Right forelimb (tissue), 1 donor: Measurements from ENCODE around the gene LAMC2.
"Not testable (repeated sequence)": the region's sequence is repeated elsewhere in the genome, so short reads cannot be mapped to it uniquely, and the experiment has no call there.

Experiments used
- DNase-seq: peaks from one replicate; pipeline ENCODE4 v3.0.0-alpha.2; 2018

LAMC2 gene

DNA sequence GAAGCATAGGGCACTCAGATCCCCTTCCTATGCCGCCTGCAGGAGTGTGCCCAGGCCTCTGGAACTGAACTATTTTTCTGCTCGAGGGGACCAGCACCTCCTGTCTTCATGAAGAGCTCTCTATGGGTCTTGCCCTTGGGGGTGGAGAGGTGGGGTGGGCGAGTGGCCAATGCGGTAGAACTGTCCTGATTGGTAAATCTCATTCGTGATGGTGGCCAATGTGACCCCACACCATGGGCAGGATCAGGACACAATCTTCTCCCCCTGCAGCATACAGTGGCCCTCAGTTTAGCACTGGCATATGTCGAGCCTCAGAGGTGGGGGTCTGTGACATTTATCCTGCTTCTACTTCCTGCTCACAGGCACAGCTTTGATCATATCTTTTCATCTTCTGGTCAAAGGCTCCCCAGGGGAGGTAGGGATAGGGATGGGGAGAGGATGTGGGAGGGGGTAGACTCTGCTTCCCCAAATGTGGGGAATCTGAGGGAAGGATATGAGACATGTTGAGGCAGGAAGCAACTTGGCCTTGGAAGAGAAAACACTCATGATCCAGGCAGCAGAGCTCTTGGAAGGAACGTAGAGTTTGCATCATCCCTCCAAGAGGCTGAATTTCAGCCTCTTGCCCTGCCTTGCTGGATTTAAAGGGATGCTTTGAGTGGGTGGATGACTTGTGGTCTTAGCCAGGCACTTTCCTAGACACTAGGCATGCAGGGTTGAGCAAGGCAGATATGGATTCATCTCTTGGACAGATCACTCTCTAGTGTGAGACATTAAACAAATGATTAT lies 81.8 kb downstream of the LAMC2 start:
- no peak for DNase-seq

- no peak for DNase-seq
Measured at GRCh38 chr1:183270541-183271141, 84.6 kb downstream of the LAMC2 start.

GRCh38 chr1:183272390-183272848 lies 86.4 kb downstream of the LAMC2 start:
- no peak for DNase-seq

- DNase-seq = no peak
Measured at GRCh38 chr1:183273300-183273699, 87.2 kb downstream of the LAMC2 start.

GRCh38 chr1:183273984-183274383 lies 87.9 kb downstream of the LAMC2 start:
- DNase-seq = not testable (repeated sequence)

DNA sequence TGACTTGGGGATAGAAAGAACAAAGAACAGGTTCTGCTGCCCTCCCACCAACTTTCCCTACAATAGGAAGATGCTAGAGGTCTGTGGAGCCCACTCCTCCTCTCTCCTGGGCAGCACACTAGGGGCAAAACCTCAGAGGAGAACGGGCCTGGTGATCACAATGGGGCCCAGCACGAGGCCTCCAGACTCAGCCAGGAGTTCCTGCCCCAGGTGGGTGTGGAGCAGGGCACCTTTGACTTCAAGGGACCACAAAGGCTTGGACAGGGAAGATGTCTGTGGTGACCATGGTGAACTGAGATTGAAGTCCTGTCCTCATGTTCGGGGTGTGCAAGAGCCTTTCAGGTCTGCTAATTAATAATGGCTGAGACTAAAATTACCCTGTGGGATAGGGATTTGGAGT lies 88.8 kb downstream of the LAMC2 start:
- no peak for DNase-seq

DNA sequence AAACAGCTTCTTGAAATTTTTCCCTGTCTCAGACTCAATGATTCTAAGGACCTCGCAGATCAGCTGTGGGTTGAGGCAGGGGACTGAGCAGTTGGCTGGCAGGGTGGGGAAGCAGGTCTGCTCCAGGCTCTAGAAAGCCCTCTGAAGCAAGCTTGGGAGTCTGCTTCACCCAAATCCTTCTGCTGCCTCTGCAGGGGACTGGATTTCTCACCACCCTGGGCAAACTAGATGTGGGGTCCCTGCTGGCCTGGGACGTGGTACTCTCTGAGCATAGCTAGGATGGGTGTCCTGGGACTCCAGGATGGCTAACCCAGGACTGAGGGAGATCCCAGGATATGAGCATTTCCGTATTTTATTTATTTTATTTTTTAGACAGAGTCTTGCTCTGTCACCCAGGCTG lies 89.3 kb downstream of the LAMC2 start:
- no peak for DNase-seq

DNA sequence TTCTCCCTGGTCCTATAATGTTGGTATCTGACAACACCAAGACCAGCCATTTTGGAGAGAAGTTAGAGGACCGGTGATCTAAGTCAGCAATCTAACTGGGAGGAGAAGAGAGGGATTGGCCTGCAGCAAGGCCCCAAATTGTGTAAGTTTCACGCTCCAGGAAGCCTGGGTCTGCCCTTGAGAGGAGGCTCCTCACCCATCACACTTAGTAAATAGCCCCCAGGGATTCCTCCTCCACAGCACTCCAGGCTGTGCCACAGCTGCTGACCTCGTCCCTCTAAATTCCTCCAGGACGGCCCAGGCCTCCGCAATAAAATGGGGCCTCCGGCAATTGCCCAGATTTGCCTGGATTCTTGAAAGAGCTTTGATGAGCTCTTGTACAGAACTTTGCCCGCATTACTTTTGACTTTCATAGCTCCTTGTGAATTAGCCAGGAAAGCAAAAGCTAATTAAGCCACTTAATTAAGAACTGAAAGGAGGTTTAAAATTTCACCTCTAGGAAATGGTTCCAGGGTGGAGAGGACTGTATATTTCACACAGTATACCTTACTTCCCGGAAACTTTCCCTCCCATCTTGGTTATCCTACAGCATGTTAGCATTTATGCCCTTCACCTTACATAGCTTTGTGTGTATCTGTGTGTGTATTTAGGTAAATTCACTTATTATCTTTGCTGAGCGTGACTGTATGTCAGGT lies 90.5 kb downstream of the LAMC2 start:
- no peak for DNase-seq

DNA sequence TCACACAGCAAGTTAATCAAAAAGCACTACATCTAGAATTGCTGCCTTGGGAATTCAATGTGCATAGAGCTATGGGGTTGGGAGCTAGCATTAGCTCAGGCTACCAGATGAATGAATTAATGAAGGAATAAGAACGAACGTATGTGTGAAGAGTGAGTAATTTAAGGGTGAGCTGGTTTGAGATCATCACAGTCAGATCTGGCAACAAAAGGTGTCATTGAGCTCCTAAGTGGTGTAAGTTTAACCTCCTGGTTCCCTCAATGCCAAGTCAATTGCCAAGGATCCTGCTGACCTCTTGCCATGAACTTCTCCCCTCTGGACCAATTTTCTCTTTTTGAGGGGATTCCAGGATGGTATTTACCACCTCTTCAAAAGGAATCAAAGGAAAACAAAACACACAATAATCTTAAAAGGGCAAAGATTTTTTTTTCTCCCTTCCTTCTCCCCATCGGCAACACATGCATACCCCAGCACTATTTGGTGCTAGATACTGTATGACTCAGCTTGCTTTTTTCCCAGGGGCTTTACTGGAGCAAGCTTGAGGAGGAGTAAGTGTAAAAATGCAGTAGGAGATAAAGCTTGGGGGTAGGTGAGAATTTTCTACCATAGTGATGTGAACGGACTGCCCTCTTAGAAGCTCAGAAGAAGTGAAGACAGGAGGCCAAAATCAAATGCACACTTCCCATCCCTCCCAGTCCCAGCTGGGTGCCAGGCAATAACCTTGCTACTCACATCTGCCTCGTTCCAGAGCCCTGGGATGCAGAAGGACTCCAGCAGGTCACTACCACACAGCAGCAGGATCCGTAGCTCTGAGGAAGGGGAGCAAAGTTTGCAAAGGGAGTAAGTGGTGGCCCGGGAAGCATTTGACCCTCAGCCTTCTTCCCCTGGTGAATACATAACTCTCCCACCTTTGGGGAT lies 92.0 kb downstream of the LAMC2 start:
- DNase-seq = no peak

DNA sequence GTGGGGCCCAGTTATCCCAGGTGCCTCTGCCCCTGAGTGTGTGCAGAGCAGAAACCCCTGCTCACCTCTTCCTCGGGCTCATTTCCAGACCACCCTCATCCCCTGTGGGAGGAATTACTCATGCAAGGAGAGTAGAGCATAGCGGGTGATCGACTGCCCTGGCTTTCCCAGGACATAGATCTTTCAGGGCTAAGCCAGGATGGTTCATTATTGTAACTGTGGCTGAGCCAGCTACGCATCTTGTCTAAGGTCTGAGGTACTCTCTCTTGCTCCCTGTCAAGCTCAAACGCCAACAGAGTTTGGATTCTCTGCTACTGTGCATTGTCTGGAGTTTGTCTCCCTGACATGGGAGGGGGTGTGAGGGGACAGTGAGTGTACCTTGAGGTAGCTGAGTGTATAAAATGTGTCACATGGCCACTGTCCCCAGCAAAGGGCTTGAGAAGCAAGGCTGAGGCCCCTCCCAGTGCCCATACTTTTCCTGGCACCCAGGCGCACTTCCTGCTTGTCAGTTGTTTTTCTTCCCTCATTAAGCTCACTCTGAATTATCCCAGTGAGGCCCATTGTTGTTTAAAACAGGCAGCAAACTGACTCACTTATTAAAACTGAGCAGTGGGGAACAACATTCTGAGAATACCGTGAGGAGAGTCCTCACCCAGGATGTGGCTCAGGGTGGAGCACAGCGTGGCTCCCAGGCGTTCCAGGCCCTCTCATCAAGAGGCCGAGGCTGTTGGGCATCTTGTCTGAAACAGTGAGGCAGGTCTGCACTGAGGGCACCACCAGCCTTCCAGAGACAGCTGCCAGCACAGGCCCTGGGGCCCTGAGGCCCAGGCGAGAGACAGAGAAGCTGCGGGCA lies 92.9 kb downstream of the LAMC2 start:
- DNase-seq = no peak

DNA sequence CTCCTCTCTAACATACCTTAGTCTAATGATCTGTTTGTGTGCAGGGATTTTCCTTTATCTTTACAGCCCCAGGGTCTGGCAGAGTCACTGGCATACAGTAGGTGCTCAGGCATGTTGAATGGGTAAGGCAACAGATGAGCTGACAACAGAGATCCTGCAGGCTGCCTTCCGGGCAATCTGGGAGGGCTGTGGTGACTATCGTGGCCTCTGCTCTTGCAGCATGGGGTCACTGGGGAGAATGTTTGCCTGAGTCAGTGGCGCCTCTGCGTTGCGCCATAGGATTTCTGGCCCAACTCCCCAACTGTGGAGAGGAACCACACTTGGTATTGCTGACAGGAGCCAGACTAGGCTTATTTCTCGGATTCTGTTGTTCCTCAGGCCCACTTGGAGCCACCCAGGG lies 93.8 kb downstream of the LAMC2 start:
- no peak for DNase-seq

DNA sequence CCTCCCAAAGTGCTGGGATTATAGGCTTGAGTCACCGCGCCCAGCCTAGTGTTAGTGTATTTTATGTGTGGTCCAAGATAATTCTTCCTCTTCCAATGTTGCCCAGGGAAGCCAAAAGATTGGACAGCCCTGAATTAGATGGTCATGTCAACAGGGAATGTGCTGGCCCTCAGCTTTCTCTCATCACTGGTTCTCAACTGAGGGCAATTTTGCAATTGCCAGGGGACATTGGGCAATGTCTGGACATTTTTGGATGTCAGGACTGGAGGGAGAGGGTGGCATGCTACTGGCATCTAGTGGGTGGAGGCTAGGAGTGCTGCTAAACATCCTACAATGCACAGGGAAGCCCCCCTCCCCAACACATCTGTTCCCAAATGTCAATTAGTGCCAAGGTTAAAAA lies 95.0 kb downstream of the LAMC2 start:
- no peak for DNase-seq

DNA sequence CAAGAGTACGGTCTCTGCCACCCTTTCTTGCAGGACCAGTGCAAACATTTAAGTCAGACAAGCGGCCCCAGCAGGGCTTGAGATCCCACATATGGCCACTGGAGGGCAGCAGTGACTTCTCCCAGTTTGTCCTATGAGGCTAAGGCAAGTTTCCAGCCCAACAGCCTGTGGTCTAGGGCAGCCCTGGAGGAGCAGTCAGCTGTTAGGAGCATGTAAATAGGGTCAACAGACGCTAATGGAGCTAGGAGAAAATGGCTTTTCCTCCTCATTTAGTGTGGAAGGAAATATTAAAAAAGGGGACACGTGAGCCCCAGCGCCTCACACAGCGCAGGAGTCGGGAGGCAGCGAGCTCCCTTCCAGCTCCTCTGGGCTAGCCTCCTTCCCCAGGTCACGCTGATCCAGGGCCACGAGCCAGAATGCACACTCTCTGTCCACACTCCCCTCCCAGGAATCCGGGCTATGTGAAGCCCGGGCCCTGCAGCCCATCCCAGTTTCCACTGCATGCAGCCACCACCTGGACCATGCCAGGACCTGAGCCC lies 95.6 kb downstream of the LAMC2 start:
- DNase-seq = peak; percentile 94

DNA sequence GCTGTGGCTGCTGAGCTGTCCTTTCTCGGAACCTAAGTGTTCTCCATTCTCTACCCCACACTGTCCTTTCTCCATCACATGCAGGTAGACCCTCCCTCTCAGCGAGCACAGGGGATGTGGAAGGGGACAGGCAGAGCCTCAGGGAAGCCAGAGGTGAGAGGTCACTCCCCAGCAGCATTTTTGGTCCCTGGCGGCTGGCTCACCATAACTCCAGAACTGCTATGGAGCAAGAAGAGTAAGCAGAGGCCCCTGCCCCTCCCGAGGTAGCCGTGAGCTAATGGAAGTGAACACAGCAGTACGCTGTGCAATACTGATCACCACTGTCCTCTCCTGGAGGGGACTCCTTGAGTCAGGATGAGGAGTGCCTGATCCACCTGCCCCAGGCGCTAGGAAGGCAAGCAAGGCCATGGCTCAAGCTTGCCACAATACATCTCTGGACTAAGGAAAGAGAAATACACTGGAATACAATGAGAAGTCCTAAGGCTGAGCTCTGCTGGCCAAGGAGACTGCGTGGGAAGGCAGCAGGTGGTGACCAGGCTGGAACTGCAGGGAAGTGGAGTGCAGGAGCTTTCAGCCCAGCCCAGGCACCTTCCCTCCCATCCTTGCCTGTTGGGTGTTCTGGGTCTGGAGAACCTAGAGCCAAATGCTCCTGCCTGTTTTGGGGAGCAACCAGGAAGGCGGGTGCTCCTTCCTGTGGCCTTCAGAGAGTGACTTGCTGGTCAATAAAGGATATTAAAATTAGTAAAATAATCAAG lies 96.2 kb downstream of the LAMC2 start:
- DNase-seq = no peak

DNA sequence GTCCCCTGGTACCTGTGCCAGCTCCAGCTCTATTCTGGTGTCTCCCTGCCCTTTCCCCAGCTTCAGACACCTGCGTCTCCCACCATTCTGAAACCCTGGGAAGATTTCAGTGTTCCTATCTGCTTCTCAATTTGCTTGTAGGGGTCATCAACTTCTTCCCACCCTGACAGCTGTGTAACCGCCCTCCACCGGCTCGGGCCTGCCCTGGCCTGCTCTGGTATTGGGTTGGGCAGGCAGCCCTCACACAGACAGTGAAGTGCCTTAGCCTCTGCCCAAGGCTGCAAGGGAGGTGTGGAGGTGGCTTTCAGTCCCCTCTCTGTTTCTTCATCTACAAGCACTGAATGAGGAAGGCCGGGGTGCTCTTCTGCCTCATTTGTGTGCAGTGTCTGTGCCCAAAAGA lies 97.2 kb downstream of the LAMC2 start:
- no peak for DNase-seq

DNA sequence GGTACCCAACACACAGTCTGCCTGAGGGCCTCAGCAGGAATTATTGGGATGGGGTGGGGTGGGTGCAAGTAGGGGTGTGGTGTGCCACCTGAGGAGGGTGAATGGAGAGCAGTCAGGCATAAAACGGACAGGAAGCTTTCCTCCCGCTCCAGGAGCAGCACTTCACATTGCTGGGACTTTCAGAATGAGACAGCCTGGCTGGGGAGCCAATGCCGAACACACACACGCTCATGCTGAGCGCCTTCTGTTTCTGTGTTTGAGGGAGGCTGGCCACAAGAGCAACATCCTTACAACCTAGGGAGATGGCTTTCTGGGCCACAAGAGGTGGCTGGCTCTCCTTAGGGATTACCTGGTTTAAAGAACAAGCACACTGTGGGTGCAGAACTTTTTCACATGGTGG lies 98.0 kb downstream of the LAMC2 start:
- no peak for DNase-seq

DNA sequence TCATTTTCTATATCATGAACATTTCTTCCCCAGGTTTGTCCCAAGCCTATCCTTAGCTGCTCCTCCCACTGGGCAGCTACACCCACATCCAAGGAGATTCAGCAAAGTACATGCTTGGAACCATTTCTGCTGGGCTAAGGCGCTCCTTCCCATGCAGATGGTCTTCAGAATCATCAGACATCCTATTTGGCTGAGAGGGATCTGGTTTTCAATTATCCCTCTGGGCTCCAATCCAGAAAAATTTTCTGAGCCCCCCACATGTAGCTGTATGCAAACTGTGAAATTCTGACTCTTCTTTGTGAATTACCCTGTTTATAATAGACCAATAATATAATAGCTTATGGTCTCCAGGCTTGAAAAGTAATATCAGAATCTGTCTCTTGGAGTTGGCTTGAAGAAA lies 99.2 kb downstream of the LAMC2 start:
- DNase-seq = no peak

- no peak for DNase-seq
Measured at GRCh38 chr1:183285746-183286145, 99.7 kb downstream of the LAMC2 start.

DNA sequence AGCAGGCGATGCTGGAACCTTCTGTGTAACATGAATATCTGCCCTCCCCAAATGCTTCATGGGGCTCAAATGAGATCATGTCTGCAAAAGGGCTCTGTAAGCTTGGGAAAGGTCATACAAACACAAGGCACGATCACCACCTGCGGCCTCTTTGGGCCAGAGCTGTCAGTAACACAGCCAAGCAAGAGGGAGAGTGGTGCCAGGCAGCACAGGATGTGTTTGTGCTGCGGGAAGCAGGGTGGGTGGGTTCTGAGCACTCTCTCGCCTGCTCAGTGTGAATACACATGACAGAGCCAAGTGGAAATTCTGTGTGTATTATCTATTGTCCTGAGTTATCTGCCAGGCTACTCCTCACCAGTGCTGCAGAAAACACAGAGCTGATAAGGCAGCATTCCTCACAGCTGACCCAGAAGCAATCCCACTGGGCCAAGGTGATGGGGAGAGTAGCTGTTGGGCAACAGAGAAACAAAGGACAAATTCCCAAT lies 101.2 kb downstream of the LAMC2 start:
- DNase-seq = no peak

GRCh38 chr1:183288583-183288982 lies 102.5 kb downstream of the LAMC2 start:
- no peak for DNase-seq

- no peak for DNase-seq
Measured at GRCh38 chr1:183289051-183289496, 103.0 kb downstream of the LAMC2 start.
